Measurements from ENCODE around the gene CTAGE8. TPM values are rescaled to one million over a fixed set of nuclear protein-coding genes. Genes with fewer than 3 reads are reported as not detected.
"Not testable (repeated sequence)": the region's sequence is repeated elsewhere in the genome, so short reads cannot be mapped to it uniquely, and the experiment has no call there.

The CTAGE8 gene
- total and polyA plus RNA-seq, 4 experiments from 2014 or later: 0.36 to 0.45 (median 0.39) TPM; not detected in 1

DNA sequence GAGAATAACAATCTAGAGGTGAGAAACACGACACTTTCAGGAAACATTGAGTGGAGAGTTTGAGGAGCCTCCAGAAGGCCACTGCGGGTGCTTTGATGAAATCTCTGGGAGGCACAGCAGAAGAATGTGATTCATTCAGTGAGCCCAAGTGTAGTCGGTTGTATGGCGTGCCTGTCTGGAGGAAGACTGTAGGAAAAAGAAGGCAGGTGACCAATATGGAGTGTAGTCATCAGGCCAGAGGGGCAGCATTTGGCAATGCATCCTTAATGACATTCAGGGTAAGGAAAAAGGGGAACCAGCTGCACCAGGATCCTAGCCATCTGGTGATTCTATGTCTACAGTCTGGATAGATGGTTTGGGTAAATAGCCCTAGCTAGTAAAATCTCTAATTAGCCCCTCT is 16.8 kb downstream of the CTAGE8 start:
- H3K4me3 Mint-ChIP-seq; H3K27me3 Mint-ChIP-seq; H3K9me3 ChIP-seq (ENCODE audit: control insufficient read depth in 1 of 2, low read length in 2 of 2); H3K4me1 Mint-ChIP-seq; CTCF ChIA-PET (ENCODE audit: partially characterized antibody); H3K27me3 ChIP-seq (ENCODE audit: insufficient read depth, low read length); intact Hi-C loops (cut with micrococcal nuclease); H3K27ac Mint-ChIP-seq; POLR2A ChIA-PET (ENCODE audit: partially characterized antibody); H3K27ac ChIP-seq (ENCODE audit: low read depth, low read length); H3K9me3 Mint-ChIP-seq; H3K36me3 ChIP-seq (ENCODE audit: insufficient read depth, low read length); DNase-seq; H3K4me3 ChIP-seq (ENCODE audit: low read length in 2 of 2); H3K4me1 ChIP-seq (ENCODE audit: insufficient read depth, low read length); H3K36me3 Mint-ChIP-seq: not testable (repeated sequence)

- H3K36me3 ChIP-seq (ENCODE audit: insufficient read depth, low read length); H3K27ac ChIP-seq (ENCODE audit: low read depth, low read length); H3K9me3 Mint-ChIP-seq; H3K4me1 ChIP-seq (ENCODE audit: insufficient read depth, low read length); H3K27me3 ChIP-seq (ENCODE audit: insufficient read depth, low read length); H3K4me1 Mint-ChIP-seq; DNase-seq; intact Hi-C loops (cut with micrococcal nuclease); H3K36me3 Mint-ChIP-seq; H3K4me3 ChIP-seq (ENCODE audit: low read length in 2 of 2); H3K4me3 Mint-ChIP-seq; POLR2A ChIA-PET (ENCODE audit: partially characterized antibody); H3K27ac Mint-ChIP-seq; H3K27me3 Mint-ChIP-seq; H3K9me3 ChIP-seq (ENCODE audit: control insufficient read depth in 1 of 2, low read length in 2 of 2): not testable (repeated sequence)
- CTCF ChIA-PET (ENCODE audit: partially characterized antibody): interaction anchor here (0.6 kb wide), 1 partner anchor 849 kb away, joined by 3 read pairs; no protein-coding TSS in a partner anchor
These were observed 21.3 kb downstream of the CTAGE8 start for GRCh38 chr7:144247674-144248330.

- intact Hi-C loops (cut with micrococcal nuclease): not testable (repeated sequence)
These were observed 22.1 kb downstream of the CTAGE8 start for GRCh38 chr7:144246967-144247366.

GRCh38 chr7:144245372-144245771 is 23.7 kb downstream of the CTAGE8 start:
- H3K4me3 Mint-ChIP-seq; H3K9me3 Mint-ChIP-seq; POLR2A ChIA-PET (ENCODE audit: partially characterized antibody): not testable (repeated sequence)

More at GRCh38 chr7:144246967-144247366, 22.1 kb downstream of the CTAGE8 start:
- H3K36me3 ChIP-seq (ENCODE audit: insufficient read depth, low read length); H3K27me3 ChIP-seq (ENCODE audit: insufficient read depth, low read length); H3K9me3 ChIP-seq (ENCODE audit: control insufficient read depth in 1 of 2, low read length in 2 of 2); H3K36me3 Mint-ChIP-seq; H3K27ac ChIP-seq (ENCODE audit: low read depth, low read length); DNase-seq; H3K4me1 Mint-ChIP-seq; H3K4me1 ChIP-seq (ENCODE audit: insufficient read depth, low read length); H3K4me3 ChIP-seq (ENCODE audit: low read length in 2 of 2); H3K9me3 Mint-ChIP-seq; H3K27ac Mint-ChIP-seq; H3K27me3 Mint-ChIP-seq; POLR2A ChIA-PET (ENCODE audit: partially characterized antibody); H3K4me3 Mint-ChIP-seq: not testable (repeated sequence)
- CTCF ChIA-PET (ENCODE audit: partially characterized antibody): interaction anchor here (0.6 kb wide), 1 partner anchor 849 kb away, joined by 3 read pairs; no protein-coding TSS in a partner anchor

GRCh38 chr7:144239365-144239764 is 29.7 kb downstream of the CTAGE8 start, which contains the start of gene OR2A42:
TSS of gene OR2A42 (minus strand) at chr7:144239605. CDS start at chr7:144232843, 6,762 bp downstream.
- H3K4me3 Mint-ChIP-seq; intact Hi-C loops (cut with micrococcal nuclease); H3K27ac Mint-ChIP-seq; H3K4me1 Mint-ChIP-seq; H3K36me3 Mint-ChIP-seq; H3K27ac ChIP-seq (ENCODE audit: low read depth, low read length); H3K36me3 ChIP-seq (ENCODE audit: insufficient read depth, low read length); POLR2A ChIA-PET (ENCODE audit: partially characterized antibody); H3K27me3 ChIP-seq (ENCODE audit: insufficient read depth, low read length); H3K27me3 Mint-ChIP-seq; H3K4me1 ChIP-seq (ENCODE audit: insufficient read depth, low read length); H3K9me3 Mint-ChIP-seq; H3K4me3 ChIP-seq (ENCODE audit: low read length in 2 of 2); DNase-seq; H3K9me3 ChIP-seq (ENCODE audit: control insufficient read depth in 1 of 2, low read length in 2 of 2); CTCF ChIA-PET (ENCODE audit: partially characterized antibody): not testable (repeated sequence)

More at GRCh38 chr7:144245372-144245771, 23.7 kb downstream of the CTAGE8 start:
- H3K27me3 ChIP-seq (ENCODE audit: insufficient read depth, low read length); H3K27ac Mint-ChIP-seq; H3K36me3 Mint-ChIP-seq; H3K4me3 ChIP-seq (ENCODE audit: low read length in 2 of 2); H3K36me3 ChIP-seq (ENCODE audit: insufficient read depth, low read length); DNase-seq; H3K27ac ChIP-seq (ENCODE audit: low read depth, low read length); H3K9me3 ChIP-seq (ENCODE audit: control insufficient read depth in 1 of 2, low read length in 2 of 2); H3K27me3 Mint-ChIP-seq; H3K4me1 Mint-ChIP-seq; CTCF ChIA-PET (ENCODE audit: partially characterized antibody); intact Hi-C loops (cut with micrococcal nuclease); H3K4me1 ChIP-seq (ENCODE audit: insufficient read depth, low read length): not testable (repeated sequence)

DNA sequence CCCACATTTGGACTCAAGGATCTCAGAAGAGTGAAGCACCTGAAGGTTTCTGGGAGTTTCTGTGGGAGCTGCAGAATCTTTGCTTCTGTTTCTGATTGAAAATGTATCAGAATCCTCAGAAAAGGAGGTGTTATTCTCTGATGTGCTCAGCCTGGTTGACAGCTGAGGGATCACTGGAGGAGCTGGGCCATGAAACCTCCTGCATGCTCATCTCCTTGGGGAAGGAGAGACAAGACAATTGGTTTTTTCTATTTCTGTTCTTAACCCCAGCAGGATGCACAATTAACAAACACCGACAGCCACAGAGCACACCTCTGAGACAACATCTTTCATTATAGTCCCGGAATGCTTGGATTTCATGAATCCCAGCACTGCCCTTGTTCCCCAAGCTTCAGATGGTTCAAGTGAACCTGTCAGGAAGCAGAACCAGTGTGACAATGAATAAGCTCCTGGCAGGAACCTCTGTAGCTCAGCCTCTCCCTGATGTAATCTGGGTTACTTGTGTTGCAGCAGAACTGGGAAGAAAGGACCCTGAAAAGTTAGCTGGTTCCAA is 30.5 kb downstream of the CTAGE8 start:
- H3K36me3 ChIP-seq (ENCODE audit: insufficient read depth, low read length); H3K27me3 Mint-ChIP-seq; H3K9me3 ChIP-seq (ENCODE audit: control insufficient read depth in 1 of 2, low read length in 2 of 2); H3K27me3 ChIP-seq (ENCODE audit: insufficient read depth, low read length); CTCF ChIA-PET (ENCODE audit: partially characterized antibody); H3K27ac Mint-ChIP-seq; H3K27ac ChIP-seq (ENCODE audit: low read depth, low read length); H3K4me1 ChIP-seq (ENCODE audit: insufficient read depth, low read length); H3K36me3 Mint-ChIP-seq; H3K4me1 Mint-ChIP-seq; H3K9me3 Mint-ChIP-seq; POLR2A ChIA-PET (ENCODE audit: partially characterized antibody); H3K4me3 Mint-ChIP-seq; H3K4me3 ChIP-seq (ENCODE audit: low read length in 2 of 2); intact Hi-C loops (cut with micrococcal nuclease): not testable (repeated sequence)
- peak in 1 of 5 donors; percentile 4 for DNase-seq

DNA sequence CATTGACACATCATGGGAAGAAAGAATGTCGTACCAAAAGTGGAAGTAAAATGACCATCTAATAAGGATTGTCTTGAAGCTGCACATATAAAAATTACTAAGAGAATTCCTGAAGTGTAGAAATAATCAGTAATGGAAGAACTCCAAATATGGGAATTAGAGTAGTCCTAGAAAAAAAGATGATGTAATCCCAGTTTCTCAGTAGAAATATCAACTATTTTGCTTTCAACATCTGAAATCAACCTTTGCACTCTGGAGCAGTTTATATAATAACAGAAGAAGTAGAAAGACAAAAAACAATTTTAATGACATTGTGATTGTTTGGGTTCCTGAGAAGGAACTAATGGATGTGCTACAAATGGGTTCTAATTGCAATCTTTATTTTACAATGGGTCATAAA is 36.0 kb downstream of the CTAGE8 start:
- H3K9me3 ChIP-seq (ENCODE audit: control insufficient read depth in 1 of 2, low read length in 2 of 2); H3K36me3 ChIP-seq (ENCODE audit: insufficient read depth, low read length); H3K36me3 Mint-ChIP-seq; H3K27me3 Mint-ChIP-seq; CTCF ChIA-PET (ENCODE audit: partially characterized antibody); POLR2A ChIA-PET (ENCODE audit: partially characterized antibody); H3K27ac Mint-ChIP-seq; H3K9me3 Mint-ChIP-seq; H3K4me1 Mint-ChIP-seq; H3K4me1 ChIP-seq (ENCODE audit: insufficient read depth, low read length); H3K4me3 Mint-ChIP-seq; H3K4me3 ChIP-seq (ENCODE audit: low read length in 2 of 2); H3K27ac ChIP-seq (ENCODE audit: low read depth, low read length); DNase-seq; intact Hi-C loops (cut with micrococcal nuclease); H3K27me3 ChIP-seq (ENCODE audit: insufficient read depth, low read length): not testable (repeated sequence)

DNA sequence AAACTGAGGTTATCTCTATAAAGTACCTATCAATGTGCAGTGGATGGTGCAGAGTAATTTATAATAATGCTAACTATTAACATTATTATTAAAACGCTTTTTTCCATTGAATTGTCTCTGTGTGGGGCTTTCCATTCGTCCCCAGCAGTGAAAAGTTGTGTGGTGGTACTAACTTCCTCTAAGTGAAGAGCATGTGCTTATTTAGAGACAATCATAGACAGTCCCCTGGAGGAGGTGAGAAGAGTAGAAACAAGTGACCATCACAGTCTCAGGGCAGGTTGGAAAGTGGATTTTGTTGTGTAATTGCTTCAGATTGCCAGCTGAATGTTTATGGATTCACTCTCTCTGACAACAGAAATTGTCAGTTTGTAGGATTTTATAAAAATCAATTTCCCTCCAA is 38.1 kb downstream of the CTAGE8 start:
- H3K4me3 ChIP-seq (ENCODE audit: low read length in 2 of 2); H3K36me3 Mint-ChIP-seq; H3K27me3 Mint-ChIP-seq; intact Hi-C loops (cut with micrococcal nuclease); DNase-seq; H3K4me1 ChIP-seq (ENCODE audit: insufficient read depth, low read length); H3K27ac Mint-ChIP-seq; POLR2A ChIA-PET (ENCODE audit: partially characterized antibody); H3K9me3 ChIP-seq (ENCODE audit: control insufficient read depth in 1 of 2, low read length in 2 of 2); H3K4me3 Mint-ChIP-seq; H3K4me1 Mint-ChIP-seq; H3K9me3 Mint-ChIP-seq; H3K27ac ChIP-seq (ENCODE audit: low read depth, low read length); CTCF ChIA-PET (ENCODE audit: partially characterized antibody); H3K27me3 ChIP-seq (ENCODE audit: insufficient read depth, low read length); H3K36me3 ChIP-seq (ENCODE audit: insufficient read depth, low read length): not testable (repeated sequence)

Measured in CD4-positive, alpha-beta memory T cell (primary cell).